HG03103 (cell line): ENCODE results near the gene PRMT1.

Experiments used
- ATAC-seq: cut with Tn5 transposase; IDR thresholded peaks from one replicate; pipeline ENCODE4 v1.9.1; 2021; ENCODE audit warnings: low read depth; ENCODE audit not compliant: unreplicated experiment

Gene PRMT1

GRCh38 chr19:49666120-49666444 is 11.0 kb upstream of the PRMT1 start:
- no peak for ATAC-seq

GRCh38 chr19:49667473-49667872 is 9.6 kb upstream of the PRMT1 start:
- no peak for ATAC-seq

GRCh38 chr19:49669516-49669915 is 7.6 kb upstream of the PRMT1 start:
- ATAC-seq: no peak

- ATAC-seq: no peak
Observed at GRCh38 chr19:49672131-49672919, 4.7 kb upstream of the PRMT1 start.

GRCh38 chr19:49676136-49676783 is 811 bp upstream of the PRMT1 start:
- ATAC-seq: peak; percentile 62

- no peak for ATAC-seq
Observed at GRCh38 chr19:49676784-49677230, 264 bp upstream of the PRMT1 start.

GRCh38 chr19:49677901-49678674 is 1.0 kb downstream of the PRMT1 start:
- no peak for ATAC-seq

GRCh38 chr19:49678985-49679770 is 2.1 kb downstream of the PRMT1 start:
- ATAC-seq: no peak

- no peak for ATAC-seq
Observed at GRCh38 chr19:49679771-49680413, 2.8 kb downstream of the PRMT1 start.

- no peak for ATAC-seq
Observed at GRCh38 chr19:49680421-49681351, 3.6 kb downstream of the PRMT1 start.

GRCh38 chr19:49681830-49682229 is 4.8 kb downstream of the PRMT1 start:
- no peak for ATAC-seq

- no peak for ATAC-seq
Observed at GRCh38 chr19:49682274-49682673, 5.2 kb downstream of the PRMT1 start.

- no peak for ATAC-seq
Observed at GRCh38 chr19:49683814-49684250, 6.8 kb downstream of the PRMT1 start.

GRCh38 chr19:49684251-49684982 is 7.3 kb downstream of the PRMT1 start:
- no peak for ATAC-seq

GRCh38 chr19:49684983-49685553 is 8.0 kb downstream of the PRMT1 start:
- ATAC-seq: no peak

- ATAC-seq: no peak
Observed at GRCh38 chr19:49685845-49686332, 8.8 kb downstream of the PRMT1 start.

- no peak for ATAC-seq
Observed at GRCh38 chr19:49686503-49687088, 9.5 kb downstream of the PRMT1 start.

GRCh38 chr19:49687150-49687549 is 10.1 kb downstream of the PRMT1 start:
- ATAC-seq: no peak
